K562 (cell line): ENCODE data around the gene EIF5. TPM values are rescaled to one million over a fixed set of nuclear protein-coding genes. Genes with fewer than 3 reads are reported as not detected.

Source experiments
- BHLHE40 ChIP-seq: IDR thresholded peaks from 2 replicates; pipeline ENCODE4 v1.6.1; 2011; ENCODE audit warnings: low read length, improper control_type of control experiment
- CEBPB ChIP-seq: fragments of 450-650 bp; IDR thresholded peaks from 2 replicates; pipeline ENCODE4 v1.6.1; 2016; ENCODE audit warnings: missing genetic modification characterization, missing compliant biosample characterization
- CTBP1 ChIP-seq: fragments of 450-650 bp; IDR thresholded peaks from 2 replicates; pipeline ENCODE4 v1.6.1; 2016; ENCODE audit warnings: borderline replicate concordance
- DPF2 ChIP-seq: fragments of 450-650 bp; IDR thresholded peaks from 2 replicates; pipeline ENCODE4 v1.6.1; 2016
- E2F1 ChIP-seq: sonication (generic); formaldehyde crosslinking; IDR thresholded peaks from 2 replicates; pipeline ENCODE4 v1.8.1; 2023; ENCODE audit warnings: mild to moderate bottlenecking, missing genetic modification reagents, moderate library complexity
- FOXM1 ChIP-seq, 2 experiments: fragments of 450-650 bp in 1 of 2; sonication (generic) in 1 of 2; formaldehyde crosslinking in 1 of 2; IDR thresholded peaks; 2 replicates each; pipeline versions ENCODE4 v1.6.1 to v1.9.0; 2017 to 2022; ENCODE audit warnings: low read depth in 2 of 2, mild to moderate bottlenecking in 2 of 2, missing genetic modification reagents in 1 of 2, moderate library complexity in 1 of 2
- MEF2A ChIP-seq: IDR thresholded peaks from 2 replicates; pipeline ENCODE4 v1.6.1; 2011; ENCODE audit warnings: low read depth, mild to moderate bottlenecking, low read length, moderate library complexity; ENCODE audit not compliant: control insufficient read depth
- MYC ChIP-seq, 2 experiments: fragments of 250-450 bp in 1 of 2; sonication (Bioruptor Pico) in 1 of 2; IDR thresholded peaks; 2 replicates each; pipeline versions ENCODE4 v1.5.1 to v1.6.1; 2012 to 2021; ENCODE audit warnings: low read depth in 2 of 2, borderline replicate concordance in 1 of 2, improper control_type of control experiment in 1 of 2, low read length in 1 of 2, mild to moderate bottlenecking in 1 of 2, moderate library complexity in 1 of 2
- OTX1 ChIP-seq: fragments of 450-650 bp; formaldehyde crosslinking; IDR thresholded peaks from 2 replicates; pipeline ENCODE4 v1.4.0; 2022; ENCODE audit warnings: mild to moderate bottlenecking
- PHF8 ChIP-seq: fragments of 200-600 bp; sonication (generic); IDR thresholded peaks from 2 replicates; pipeline ENCODE4 v1.6.1; 2012; ENCODE audit warnings: mixed run types, mild to moderate bottlenecking, inconsistent platforms, low read length, moderate library complexity, borderline replicate concordance
- PKNOX1 ChIP-seq: fragments of 450-650 bp; IDR thresholded peaks from 2 replicates; pipeline ENCODE4 v1.6.1; 2016
- TAF7 ChIP-seq: fragments of 450-650 bp; IDR thresholded peaks from 2 replicates; pipeline ENCODE4 v1.6.1; 2016; ENCODE audit warnings: missing genetic modification characterization, missing compliant biosample characterization
- TCFL5 ChIP-seq: fragments of 250-450 bp; sonication (Bioruptor Pico); conservative IDR thresholded peaks from 2 replicates; pipeline ENCODE4 v1.6.1; 2021; ENCODE audit warnings: mild to moderate bottlenecking, moderate library complexity, matching md5 sums
- THRAP3 ChIP-seq: fragments of 450-650 bp; IDR thresholded peaks from 2 replicates; pipeline ENCODE4 v1.6.1; 2016; ENCODE audit warnings: mild to moderate bottlenecking, inconsistent platforms, borderline replicate concordance
- THRB ChIP-seq: fragments of 450-650 bp; formaldehyde crosslinking; conservative IDR thresholded peaks from 2 replicates; pipeline ENCODE4 v1.4.0; 2022; ENCODE audit warnings: mild to moderate bottlenecking, missing genetic modification characterization
- ZBTB1 ChIP-seq: sonication (generic); formaldehyde crosslinking; IDR thresholded peaks from 2 replicates; pipeline ENCODE4 v1.8.1; 2023; ENCODE audit warnings: missing genetic modification reagents, low read depth, mild to moderate bottlenecking, borderline replicate concordance
- ZBTB7A ChIP-seq: IDR thresholded peaks from 2 replicates; pipeline ENCODE4 v1.6.1; 2011; ENCODE audit warnings: low read depth, mild to moderate bottlenecking, low read length, moderate library complexity, borderline replicate concordance; ENCODE audit not compliant: control insufficient read depth
- ZEB2 ChIP-seq: fragments of 450-650 bp; IDR thresholded peaks from 2 replicates; pipeline ENCODE4 v1.6.1; 2016
- ZNF280B ChIP-seq: fragments of 250-450 bp; sonication (Bioruptor Pico); IDR thresholded peaks from 2 replicates; pipeline ENCODE4 v1.5.1; 2021; ENCODE audit warnings: mild to moderate bottlenecking
- ZNF444 ChIP-seq: fragments of 250-450 bp; sonication (Bioruptor Pico); IDR thresholded peaks from 2 replicates; pipeline ENCODE4 v1.4.0; 2020; ENCODE audit warnings: mild to moderate bottlenecking, moderate library complexity
- ZNF449 ChIP-seq: fragments of 250-450 bp; sonication (Bioruptor Pico); IDR thresholded peaks from 2 replicates; pipeline ENCODE4 v1.8.0; 2022; ENCODE audit warnings: moderate library complexity, mild to moderate bottlenecking, inconsistent platforms
- ZNF583 ChIP-seq: fragments of 250-450 bp; sonication (Bioruptor Pico); IDR thresholded peaks from 2 replicates; pipeline ENCODE4 v1.4.0; 2020
- polyA plus RNA-seq, 8 experiments: library from polyadenylated mRNA; depleted of rRNA in 4 of 8; stranded (reverse) in 5 of 8; unstranded in 3 of 8; fragments of >200 nt; fragmentation: Nextera tagmentation in 2 of 8; fragmentation: Illumina TruSeq in 1 of 8; extraction: Ambion mirVana in 2 of 8; extraction: Trizol in 1 of 8; gene quantifications; 2 replicates each; pipeline versions ENCODE4 v1.2.1 to v1.2.3, GENCODE V29; 2011 to 2014; ENCODE audit warnings: inconsistent platforms in 1 of 8, missing spikeins in 1 of 8
- total RNA-seq, 7 experiments: library from RNA; depleted of rRNA in 6 of 7; stranded (reverse); fragments of >200 nt in 6 of 7; fragmentation: Illumina TruSeq in 2 of 7; extraction: Trizol in 2 of 7; gene quantifications; 2 replicates each; pipeline versions ENCODE4 v1.2.1 to v1.2.3, GENCODE V29; 2011 to 2021; ENCODE audit warnings: low replicate concordance in 1 of 7

EIF5 gene
- total and polyA plus RNA-seq, 9 of the 15 experiments (the other 6 are each of a cell fraction or from before 2014, with no cell fraction given), result 92.7 to 442 (median 190) TPM

GRCh38 chr14:103313704-103314103 lies 20.3 kb upstream of the EIF5 start (continued):
- TF ChIP-seq MYC (IDR thresholded peaks at IDR 0.05; ENCODE audit: low read depth, low read length) (0 out of 2 replicates have a peak, but pooled peaks have one; percentile 21), MYC (CRISPR knock-in tag; IDR thresholded peaks at IDR 0.05; ENCODE audit: borderline replicate concordance, low read depth) (no peak), THRAP3 (no peak), OTX1 (CRISPR knock-in tag) (no peak), BHLHE40 (no peak), TAF7 (tag) (no peak), FOXM1 (IDR thresholded peaks at IDR 0.05; ENCODE audit: low read depth) (no peak), FOXM1 (CRISPR knock-in tag; IDR thresholded peaks at IDR 0.05; ENCODE audit: low read depth) (no peak), CEBPB (tag) (no peak), ZBTB7A (no peak), ZNF583 (CRISPR knock-in tag) (no peak), DPF2 (peak; percentile 48; the same call in 1 of the 2 replicates), PKNOX1 (peak; percentile 41), ZNF449 (no peak), ZNF280B (CRISPR knock-in tag) (no peak), ZBTB1 (no peak), TCFL5 (CRISPR knock-in tag) (no peak), E2F1 (CRISPR knock-in tag) (no peak), ZEB2 (peak; percentile 55; the same call in 1 of the 2 replicates), ZNF444 (CRISPR knock-in tag) (no peak), CTBP1 (peak; percentile 53; the same call in 1 of the 2 replicates), PHF8 (peak; percentile 21; the same call in 1 of the 2 replicates), MEF2A (no peak), THRB (CRISPR knock-in tag) (no peak)
